ENCODE results near the gene AJAP1.

- TF ChIP-seq, protein P1, sequence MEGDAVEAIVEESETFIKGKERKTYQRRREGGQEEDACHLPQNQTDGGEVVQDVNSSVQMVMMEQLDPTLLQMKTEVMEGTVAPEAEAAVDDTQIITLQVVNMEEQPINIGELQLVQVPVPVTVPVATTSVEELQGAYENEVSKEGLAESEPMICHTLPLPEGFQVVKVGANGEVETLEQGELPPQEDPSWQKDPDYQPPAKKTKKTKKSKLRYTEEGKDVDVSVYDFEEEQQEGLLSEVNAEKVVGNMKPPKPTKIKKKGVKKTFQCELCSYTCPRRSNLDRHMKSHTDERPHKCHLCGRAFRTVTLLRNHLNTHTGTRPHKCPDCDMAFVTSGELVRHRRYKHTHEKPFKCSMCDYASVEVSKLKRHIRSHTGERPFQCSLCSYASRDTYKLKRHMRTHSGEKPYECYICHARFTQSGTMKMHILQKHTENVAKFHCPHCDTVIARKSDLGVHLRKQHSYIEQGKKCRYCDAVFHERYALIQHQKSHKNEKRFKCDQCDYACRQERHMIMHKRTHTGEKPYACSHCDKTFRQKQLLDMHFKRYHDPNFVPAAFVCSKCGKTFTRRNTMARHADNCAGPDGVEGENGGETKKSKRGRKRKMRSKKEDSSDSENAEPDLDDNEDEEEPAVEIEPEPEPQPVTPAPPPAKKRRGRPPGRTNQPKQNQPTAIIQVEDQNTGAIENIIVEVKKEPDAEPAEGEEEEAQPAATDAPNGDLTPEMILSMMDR (IDR thresholded peaks at IDR 0.05): no peak
- TF ChIP-seq EZH2 (IDR thresholded peaks at IDR 0.05; ENCODE audit: borderline replicate concordance, insufficient read depth, low read depth, low read length, poor library complexity, severe bottlenecking): no peak
Observed at GRCh38 chr1:4693891-4694290, 39.5 kb downstream of the AJAP1 start.

Data from B cell (primary cell).